HG03442 (cell line): ENCODE measurements around the gene DST.

Experiments used
- ATAC-seq: cut with Tn5 transposase; IDR thresholded peaks from one replicate; pipeline ENCODE4 v1.9.1; 2021; ENCODE audit warnings: mild to moderate bottlenecking, moderate library complexity; ENCODE audit not compliant: unreplicated experiment

The DST gene

GRCh38 chr6:56625356-56625755 is 17.3 kb downstream of the DST start:
- ATAC-seq = no peak

DNA sequence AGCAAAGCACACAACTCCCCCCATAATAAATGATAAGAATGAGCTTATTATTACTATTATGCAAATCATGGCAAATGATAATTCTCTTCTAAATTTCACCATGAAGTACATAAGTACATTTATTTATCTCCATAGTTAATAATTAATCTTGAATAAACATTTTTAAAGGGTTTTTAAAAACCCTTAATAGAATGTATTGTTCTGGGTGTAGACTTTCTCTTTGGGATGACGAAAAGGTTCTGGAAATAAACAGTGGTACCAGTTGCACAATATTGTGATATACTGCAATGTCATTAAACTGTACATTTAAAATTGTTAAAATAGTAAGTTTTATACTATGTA is 18.0 kb downstream of the DST start:
- no peak for ATAC-seq

GRCh38 chr6:56624046-56624727 is 18.5 kb downstream of the DST start:
- no peak for ATAC-seq

GRCh38 chr6:56620229-56620868 is 22.3 kb downstream of the DST start:
- no peak for ATAC-seq

GRCh38 chr6:56618050-56618449 is 24.6 kb downstream of the DST start:
- ATAC-seq = no peak

DNA sequence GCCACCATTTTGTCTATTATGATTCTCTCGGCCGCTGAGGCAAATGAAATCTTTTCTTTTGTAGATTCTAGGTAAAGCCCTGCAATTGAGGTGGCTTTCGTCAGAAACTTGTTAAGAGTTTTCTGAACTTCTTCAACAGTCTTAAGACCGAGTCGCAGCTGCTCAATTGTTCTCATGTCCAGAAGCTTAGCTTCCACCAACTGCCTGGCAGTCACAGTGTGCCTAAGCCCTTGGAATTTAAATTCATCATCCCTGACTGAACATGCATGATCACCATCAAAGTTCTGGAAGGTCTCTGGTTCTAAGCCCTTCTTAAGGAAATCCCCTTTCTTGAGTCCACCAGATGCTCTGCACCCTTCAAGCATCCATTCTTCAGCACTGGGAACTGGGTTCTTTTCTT is 25.7 kb downstream of the DST start:
- ATAC-seq = no peak

- no peak for ATAC-seq
Measured at GRCh38 chr6:56613247-56613851, 29.3 kb downstream of the DST start.

DNA sequence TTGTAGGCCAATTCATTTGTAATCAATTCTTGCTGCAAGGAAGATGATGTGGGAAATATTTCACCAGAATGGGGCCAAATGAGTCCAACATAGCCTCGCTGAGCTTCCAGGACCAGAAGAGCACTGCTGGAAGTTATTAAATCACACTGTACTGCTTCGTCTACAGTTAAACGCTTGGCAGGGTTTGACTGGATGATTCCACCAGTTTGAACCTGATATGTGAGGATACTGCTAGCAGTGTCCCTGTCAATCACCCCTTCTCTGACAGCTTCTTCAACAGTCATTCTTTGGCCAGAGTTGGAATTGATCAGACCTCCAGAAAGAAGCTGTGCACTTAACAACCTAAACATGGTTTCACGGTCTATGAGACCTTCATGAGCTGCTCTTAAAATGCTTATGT is 34.4 kb downstream of the DST start:
- no peak for ATAC-seq

- no peak for ATAC-seq
Measured at GRCh38 chr6:56607111-56607752, 35.5 kb downstream of the DST start.

- no peak for ATAC-seq
Measured at GRCh38 chr6:56605435-56605834, 37.3 kb downstream of the DST start.

- ATAC-seq = no peak
Measured at GRCh38 chr6:56604186-56604585, 38.5 kb downstream of the DST start.

DNA sequence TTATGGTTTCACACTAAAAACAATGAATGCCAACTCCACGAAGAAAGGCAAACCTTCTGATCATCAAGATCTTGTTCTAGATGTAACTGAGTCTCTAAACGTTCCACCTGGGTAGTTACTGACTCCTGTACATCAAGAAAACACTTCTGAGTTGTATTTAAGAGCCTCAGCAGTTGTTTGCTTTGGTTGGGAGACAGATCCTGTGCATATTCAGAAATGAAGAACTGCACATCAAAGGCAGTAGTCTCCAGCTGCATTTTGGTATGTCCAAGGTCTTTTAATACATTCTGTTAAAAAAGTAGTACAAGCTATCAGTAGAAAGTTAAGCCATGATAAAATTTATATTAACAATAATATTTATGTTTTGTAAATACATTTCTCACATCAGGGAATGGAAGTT is 41.3 kb downstream of the DST start:
- no peak for ATAC-seq

- ATAC-seq = peak; percentile 31
Measured at GRCh38 chr6:56595490-56596122, 47.1 kb downstream of the DST start.

GRCh38 chr6:56594699-56595098 is 48.0 kb downstream of the DST start:
- ATAC-seq = no peak

GRCh38 chr6:56593801-56594318 is 48.8 kb downstream of the DST start:
- peak; percentile 90 for ATAC-seq

GRCh38 chr6:56582236-56582635 is 60.5 kb downstream of the DST start:
- ATAC-seq = no peak

DNA sequence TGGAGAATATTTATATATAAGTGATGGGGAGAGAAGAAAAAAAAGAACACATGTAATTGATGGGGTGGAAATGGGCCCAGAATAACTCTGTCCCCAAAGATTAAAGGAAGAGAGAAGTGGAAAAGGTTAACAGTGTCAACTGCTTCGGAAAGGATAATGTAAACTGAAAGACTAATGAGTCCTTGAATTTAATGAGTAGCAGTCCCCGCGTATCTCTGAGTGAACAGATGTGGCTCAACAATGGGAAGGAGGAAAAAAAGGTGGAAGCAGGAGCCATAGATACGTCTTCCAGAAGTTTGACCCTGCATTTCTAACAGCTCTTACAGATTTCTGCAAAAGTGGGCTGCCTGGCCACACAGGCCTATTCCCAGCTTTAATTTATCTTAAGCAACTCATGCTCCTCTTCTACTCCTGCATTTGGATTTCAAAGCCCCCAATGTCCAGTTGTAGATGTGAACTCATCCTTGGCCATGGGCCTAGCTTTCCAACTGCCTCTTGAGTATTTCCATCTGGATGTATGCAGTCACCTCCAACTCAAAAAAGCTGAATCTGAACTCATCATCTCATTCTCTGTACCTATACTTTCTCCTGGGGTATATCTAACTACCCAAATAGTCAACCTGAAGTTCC is 61.3 kb downstream of the DST start:
- no peak for ATAC-seq

- ATAC-seq = no peak
Measured at GRCh38 chr6:56580271-56580670, 62.4 kb downstream of the DST start.

- no peak for ATAC-seq
Measured at GRCh38 chr6:56579155-56579851, 63.4 kb downstream of the DST start.

- no peak for ATAC-seq
Measured at GRCh38 chr6:56575736-56576135, 67.0 kb downstream of the DST start.
